ENCODE measurements around the gene JARID2.

Gene JARID2

DNA sequence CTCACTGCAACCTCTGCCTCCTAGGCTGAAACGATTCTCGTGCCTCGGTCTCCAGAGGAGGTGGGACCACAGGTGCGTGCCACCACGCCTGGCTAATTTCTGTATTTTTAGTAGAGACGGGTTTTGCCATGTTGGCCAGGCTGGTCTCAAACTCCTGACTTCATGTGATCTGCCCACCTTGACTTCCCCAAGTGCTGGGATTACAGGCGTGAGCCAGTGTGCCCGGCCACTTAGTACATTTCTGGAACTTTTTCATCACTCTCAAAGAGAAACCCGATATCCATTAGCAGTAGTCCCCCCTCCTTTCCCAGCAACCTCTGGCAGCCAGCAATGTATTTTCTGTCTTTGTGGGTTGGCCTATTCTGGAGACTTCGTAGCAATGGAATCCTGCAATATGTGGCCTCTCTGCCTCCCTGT, 109.8 kb downstream of the JARID2 start:
- Histone ChIP-seq H3K36me3 (ENCODE audit: control insufficient read depth, insufficient read depth, low read length) (no peaks in the 10 kb centered on the region), H3K4me2 (ENCODE audit: low read length) (no peak overlapping the region), H3K9me3 (ENCODE audit: control insufficient read depth, low read length) (no peaks in the 10 kb centered on the region), H2AFZ (no peak overlapping the region), H3K4me3 (ENCODE audit: low read depth, low read length) (no peak overlapping the region), H3K27me3 (ENCODE audit: control insufficient read depth, insufficient read depth, low read length) (no peaks in the 10 kb centered on the region), H3K9ac (no peak overlapping the region), H3K4me1 (no peaks in the 10 kb centered on the region), H3K79me2 (peaks cover 15% of the 10 kb centered on the region), H3K27ac (no peak overlapping the region)
- TF ChIP-seq CTCF (IDR thresholded peaks at IDR 0.05): no peak

DNA sequence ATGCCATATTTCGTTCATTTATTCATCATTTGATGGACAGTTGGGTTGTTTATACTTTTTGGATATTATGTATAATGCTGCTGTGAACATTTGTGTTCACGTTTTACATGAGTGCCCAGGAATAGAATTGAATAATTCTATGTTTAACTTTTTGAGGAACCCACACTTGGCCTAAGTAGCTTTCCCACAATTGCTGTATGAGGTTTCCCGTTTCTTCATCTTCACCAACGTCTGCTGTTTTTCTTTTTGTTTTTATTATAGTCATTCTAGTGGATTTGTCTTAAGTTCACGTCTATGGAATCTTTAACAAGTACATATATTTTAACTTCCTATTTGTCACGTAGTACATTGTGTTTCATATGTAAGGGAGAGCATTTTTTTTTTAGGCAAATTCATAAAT, 110.3 kb downstream of the JARID2 start:
- Histone ChIP-seq H3K79me2 (peaks cover 12% of the 10 kb centered on the region), H2AFZ (no peak overlapping the region), H3K9ac (no peak overlapping the region), H3K9me3 (ENCODE audit: control insufficient read depth, low read length) (no peaks in the 10 kb centered on the region), H3K27ac (no peak overlapping the region), H3K4me2 (ENCODE audit: low read length) (no peak overlapping the region), H3K4me1 (no peaks in the 10 kb centered on the region), H3K4me3 (ENCODE audit: low read depth, low read length) (no peak overlapping the region), H3K36me3 (ENCODE audit: control insufficient read depth, insufficient read depth, low read length) (no peaks in the 10 kb centered on the region), H3K27me3 (ENCODE audit: control insufficient read depth, insufficient read depth, low read length) (no peaks in the 10 kb centered on the region)
- no peak for TF ChIP-seq CTCF (IDR thresholded peaks at IDR 0.05)

DNA sequence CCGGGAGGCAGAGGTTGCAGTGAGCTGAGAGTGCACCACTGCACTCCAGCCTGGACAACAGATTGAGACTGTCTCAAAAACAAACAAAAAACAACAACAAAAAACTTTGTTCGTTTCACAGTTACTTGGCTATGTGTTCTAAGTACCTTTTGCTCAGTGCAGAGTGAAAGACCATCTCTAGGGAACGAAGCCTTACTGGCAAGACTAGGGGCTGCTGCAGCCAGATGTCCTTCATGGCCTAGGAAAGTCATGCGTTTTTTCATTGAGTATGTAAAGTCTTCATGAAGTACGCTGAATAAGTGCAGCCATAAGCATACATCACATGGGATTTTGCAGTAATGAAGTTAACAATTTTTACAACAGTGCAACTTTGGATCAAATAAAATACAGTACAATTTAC, 111.1 kb downstream of the JARID2 start:
- Histone ChIP-seq H3K4me1 (peaks cover under 1% of the 10 kb centered on the region), H2AFZ (no peak overlapping the region), H3K27ac (no peak overlapping the region), H3K4me2 (ENCODE audit: low read length) (no peak overlapping the region), H3K9me3 (ENCODE audit: control insufficient read depth, low read length) (no peaks in the 10 kb centered on the region), H3K79me2 (peaks cover 6% of the 10 kb centered on the region), H3K27me3 (ENCODE audit: control insufficient read depth, insufficient read depth, low read length) (no peaks in the 10 kb centered on the region), H3K4me3 (ENCODE audit: low read depth, low read length) (no peak overlapping the region), H3K36me3 (ENCODE audit: control insufficient read depth, insufficient read depth, low read length) (no peaks in the 10 kb centered on the region), H3K9ac (no peak overlapping the region)
- no peak for TF ChIP-seq CTCF (IDR thresholded peaks at IDR 0.05)

- peaks cover under 1% of the 10 kb centered on the region for H3K79me2 ChIP-seq
- H3K4me1 ChIP-seq: peaks cover 9% of the 10 kb centered on the region
- H3K27ac ChIP-seq: no peak overlapping the region
- H3K4me2 ChIP-seq (ENCODE audit: low read length): no peak overlapping the region
- H3K27me3 ChIP-seq (ENCODE audit: control insufficient read depth, insufficient read depth, low read length): no peaks in the 10 kb centered on the region
- TF ChIP-seq CTCF (IDR thresholded peaks at IDR 0.05): no peak
- no peaks in the 10 kb centered on the region for H3K36me3 ChIP-seq (ENCODE audit: control insufficient read depth, insufficient read depth, low read length)
- H3K9me3 ChIP-seq (ENCODE audit: control insufficient read depth, low read length): no peaks in the 10 kb centered on the region
- no peak overlapping the region for H2AFZ ChIP-seq
- H3K9ac ChIP-seq: no peak overlapping the region
- no peak overlapping the region for H3K4me3 ChIP-seq (ENCODE audit: low read depth, low read length)
Observed at GRCh38 chr6:15357782-15358181, 111.9 kb downstream of the JARID2 start.

DNA sequence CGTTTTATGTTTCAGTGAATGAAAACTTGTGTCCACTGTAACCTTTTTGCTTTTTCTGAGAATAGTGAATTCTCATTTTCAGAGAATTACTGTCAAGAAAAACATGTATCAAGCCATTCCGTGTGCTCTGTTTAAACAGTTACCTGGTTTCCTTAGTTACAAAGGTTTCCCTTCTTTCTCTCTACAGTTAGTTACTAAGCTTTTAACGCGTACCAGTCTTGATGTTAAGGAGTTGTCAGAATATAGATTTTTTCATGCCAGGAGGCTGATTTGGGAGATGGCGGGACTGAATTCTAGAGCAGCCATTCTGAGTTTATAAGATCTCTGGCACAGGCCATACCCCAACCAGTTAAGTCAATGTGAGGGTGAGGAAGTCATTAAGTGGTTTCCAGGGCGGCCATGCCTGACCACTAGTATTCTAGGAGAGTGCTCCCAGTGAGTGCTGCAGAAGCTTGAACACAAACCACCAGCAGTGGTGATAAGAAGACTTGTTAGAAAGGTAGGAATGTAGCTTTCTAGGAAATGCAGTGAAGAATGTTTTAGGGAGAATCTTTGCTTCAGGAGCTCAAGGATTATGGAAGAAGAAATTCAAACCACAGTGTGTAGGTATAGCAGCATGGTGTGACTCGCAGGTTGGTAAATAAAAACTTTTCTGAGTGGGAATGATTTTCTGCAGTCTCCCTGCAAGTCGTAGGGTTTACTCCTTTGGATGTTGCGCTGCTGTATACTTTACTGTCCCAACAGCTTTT, 112.9 kb downstream of the JARID2 start:
- Histone ChIP-seq H3K9ac (no peak overlapping the region), H3K79me2 (no peaks in the 10 kb centered on the region), H3K27ac (no peak overlapping the region), H3K4me2 (ENCODE audit: low read length) (no peak overlapping the region), H3K27me3 (ENCODE audit: control insufficient read depth, insufficient read depth, low read length) (no peaks in the 10 kb centered on the region), H3K4me1 (peaks cover 9% of the 10 kb centered on the region), H3K4me3 (ENCODE audit: low read depth, low read length) (no peak overlapping the region), H3K9me3 (ENCODE audit: control insufficient read depth, low read length) (no peaks in the 10 kb centered on the region), H2AFZ (no peak overlapping the region), H3K36me3 (ENCODE audit: control insufficient read depth, insufficient read depth, low read length) (no peaks in the 10 kb centered on the region)
- TF ChIP-seq CTCF (IDR thresholded peaks at IDR 0.05): no peak

Measured in parathyroid adenoma (tissue), 2 donors.